ENCODE measurements around the gene CACNA1H.
A peak's percentile ranks its signal among the peaks of the same experiment; 100 is the strongest.

Gene CACNA1H

GRCh38 chr16:1152651-1153259 lies at the start of gene CACNA1H:
TSS of gene CACNA1H (plus strand) at chr16:1153106. CDS start at chr16:1153738, 632 bp downstream.
- Histone ChIP-seq H3K4me3 (ENCODE audit: low read depth in 1 of 2, low read length in 2 of 2) (peak within 1 kb of the TSS in 1 of 2 donors; percentile 42), H3K27me3 (ENCODE audit: low read depth, low read length) (peaks cover 7% of the 10 kb centered on the region), H3K27ac (ENCODE audit: low read length) (no peak within 1 kb of the TSS)

GRCh38 chr16:1103636-1103980 lies 49.3 kb upstream of the CACNA1H start:
- no peak overlapping the region for H3K27ac ChIP-seq (ENCODE audit: low read length)
- H3K4me1 ChIP-seq (ENCODE audit: control insufficient read depth in 1 of 2, insufficient read depth in 2 of 2, low read length in 2 of 2) = peaks cover 0 to 10% of the 10 kb centered on the region in 2 donors
- no peaks in the 10 kb centered on the region for H3K36me3 ChIP-seq (ENCODE audit: control insufficient read depth in 1 of 2, insufficient read depth in 2 of 2, low read length in 2 of 2)
- no peaks in the 10 kb centered on the region for H3K9me3 ChIP-seq (ENCODE audit: control insufficient read depth in 1 of 2, low read length in 2 of 2)
- H3K27me3 ChIP-seq (ENCODE audit: low read depth, low read length) = no peaks in the 10 kb centered on the region
- no peak overlapping the region for H3K4me3 ChIP-seq (ENCODE audit: low read depth in 1 of 2, low read length in 2 of 2)

More at GRCh38 chr16:1152651-1153259, at the start of gene CACNA1H:
- no peaks in the 10 kb centered on the region for H3K36me3 ChIP-seq (ENCODE audit: control insufficient read depth in 1 of 2, insufficient read depth in 2 of 2, low read length in 2 of 2)
- peaks cover 0 to 36% of the 10 kb centered on the region in 2 donors for H3K4me1 ChIP-seq (ENCODE audit: control insufficient read depth in 1 of 2, insufficient read depth in 2 of 2, low read length in 2 of 2)
- H3K9me3 ChIP-seq (ENCODE audit: control insufficient read depth in 1 of 2, low read length in 2 of 2) = no peaks in the 10 kb centered on the region

GRCh38 chr16:1105888-1106620 lies 46.9 kb upstream of the CACNA1H start:
- Histone ChIP-seq H3K27ac (ENCODE audit: low read length) (no peak overlapping the region), H3K4me3 (ENCODE audit: low read depth in 1 of 2, low read length in 2 of 2) (no peak overlapping the region), H3K4me1 (ENCODE audit: control insufficient read depth in 1 of 2, insufficient read depth in 2 of 2, low read length in 2 of 2) (peaks cover 0 to 18% of the 10 kb centered on the region in 2 donors), H3K9me3 (ENCODE audit: control insufficient read depth in 1 of 2, low read length in 2 of 2) (no peaks in the 10 kb centered on the region), H3K36me3 (ENCODE audit: control insufficient read depth in 1 of 2, insufficient read depth in 2 of 2, low read length in 2 of 2) (no peaks in the 10 kb centered on the region), H3K27me3 (ENCODE audit: low read depth, low read length) (no peaks in the 10 kb centered on the region)

GRCh38 chr16:1106659-1107058 lies 46.2 kb upstream of the CACNA1H start:
- H3K27ac ChIP-seq (ENCODE audit: low read length) = no peak overlapping the region
- H3K4me1 ChIP-seq (ENCODE audit: control insufficient read depth in 1 of 2, insufficient read depth in 2 of 2, low read length in 2 of 2) = peaks cover 0 to 18% of the 10 kb centered on the region in 2 donors
- no peaks in the 10 kb centered on the region for H3K9me3 ChIP-seq (ENCODE audit: control insufficient read depth in 1 of 2, low read length in 2 of 2)
- H3K36me3 ChIP-seq (ENCODE audit: control insufficient read depth in 1 of 2, insufficient read depth in 2 of 2, low read length in 2 of 2) = no peaks in the 10 kb centered on the region
- no peaks in the 10 kb centered on the region for H3K27me3 ChIP-seq (ENCODE audit: low read depth, low read length)
- H3K4me3 ChIP-seq (ENCODE audit: low read depth in 1 of 2, low read length in 2 of 2) = no peak overlapping the region

- Histone ChIP-seq H3K36me3 (ENCODE audit: control insufficient read depth in 1 of 2, insufficient read depth in 2 of 2, low read length in 2 of 2) (no peaks in the 10 kb centered on the region), H3K9me3 (ENCODE audit: control insufficient read depth in 1 of 2, low read length in 2 of 2) (no peaks in the 10 kb centered on the region), H3K27me3 (ENCODE audit: low read depth, low read length) (no peaks in the 10 kb centered on the region), H3K27ac (ENCODE audit: low read length) (no peak overlapping the region), H3K4me1 (ENCODE audit: control insufficient read depth in 1 of 2, insufficient read depth in 2 of 2, low read length in 2 of 2) (peaks cover 0 to 18% of the 10 kb centered on the region in 2 donors), H3K4me3 (ENCODE audit: low read depth in 1 of 2, low read length in 2 of 2) (no peak overlapping the region)
Observed at GRCh38 chr16:1107141-1107540, 45.8 kb upstream of the CACNA1H start.

- Histone ChIP-seq H3K27me3 (ENCODE audit: low read depth, low read length) (no peaks in the 10 kb centered on the region), H3K4me3 (ENCODE audit: low read depth in 1 of 2, low read length in 2 of 2) (no peak overlapping the region), H3K9me3 (ENCODE audit: control insufficient read depth in 1 of 2, low read length in 2 of 2) (no peaks in the 10 kb centered on the region), H3K36me3 (ENCODE audit: control insufficient read depth in 1 of 2, insufficient read depth in 2 of 2, low read length in 2 of 2) (no peaks in the 10 kb centered on the region), H3K4me1 (ENCODE audit: control insufficient read depth in 1 of 2, insufficient read depth in 2 of 2, low read length in 2 of 2) (peaks cover 0 to 18% of the 10 kb centered on the region in 2 donors), H3K27ac (ENCODE audit: low read length) (no peak overlapping the region)
Observed at GRCh38 chr16:1107731-1108130, 45.2 kb upstream of the CACNA1H start.

- H3K27ac ChIP-seq (ENCODE audit: low read length) = no peak overlapping the region
- H3K4me1 ChIP-seq (ENCODE audit: control insufficient read depth in 1 of 2, insufficient read depth in 2 of 2, low read length in 2 of 2) = peaks cover 0 to 14% of the 10 kb centered on the region in 2 donors
- H3K27me3 ChIP-seq (ENCODE audit: low read depth, low read length) = no peaks in the 10 kb centered on the region
- no peaks in the 10 kb centered on the region for H3K36me3 ChIP-seq (ENCODE audit: control insufficient read depth in 1 of 2, insufficient read depth in 2 of 2, low read length in 2 of 2)
- no peaks in the 10 kb centered on the region for H3K9me3 ChIP-seq (ENCODE audit: control insufficient read depth in 1 of 2, low read length in 2 of 2)
- no peak overlapping the region for H3K4me3 ChIP-seq (ENCODE audit: low read depth in 1 of 2, low read length in 2 of 2)
Observed at GRCh38 chr16:1108299-1109252, 44.3 kb upstream of the CACNA1H start.

GRCh38 chr16:1109648-1110047 lies 43.3 kb upstream of the CACNA1H start:
- Histone ChIP-seq H3K4me3 (ENCODE audit: low read depth in 1 of 2, low read length in 2 of 2) (no peak overlapping the region), H3K4me1 (ENCODE audit: control insufficient read depth in 1 of 2, insufficient read depth in 2 of 2, low read length in 2 of 2) (peaks cover 0 to 14% of the 10 kb centered on the region in 2 donors), H3K27me3 (ENCODE audit: low read depth, low read length) (no peaks in the 10 kb centered on the region), H3K36me3 (ENCODE audit: control insufficient read depth in 1 of 2, insufficient read depth in 2 of 2, low read length in 2 of 2) (no peaks in the 10 kb centered on the region), H3K27ac (ENCODE audit: low read length) (no peak overlapping the region), H3K9me3 (ENCODE audit: control insufficient read depth in 1 of 2, low read length in 2 of 2) (no peaks in the 10 kb centered on the region)

GRCh38 chr16:1112506-1113184 lies 40.3 kb upstream of the CACNA1H start:
- H3K27me3 ChIP-seq (ENCODE audit: low read depth, low read length) = no peaks in the 10 kb centered on the region
- no peak overlapping the region for H3K4me3 ChIP-seq (ENCODE audit: low read depth in 1 of 2, low read length in 2 of 2)
- no peaks in the 10 kb centered on the region for H3K36me3 ChIP-seq (ENCODE audit: control insufficient read depth in 1 of 2, insufficient read depth in 2 of 2, low read length in 2 of 2)
- H3K9me3 ChIP-seq (ENCODE audit: control insufficient read depth in 1 of 2, low read length in 2 of 2) = no peaks in the 10 kb centered on the region
- no peak overlapping the region for H3K27ac ChIP-seq (ENCODE audit: low read length)
- peaks cover 0 to 11% of the 10 kb centered on the region in 2 donors for H3K4me1 ChIP-seq (ENCODE audit: control insufficient read depth in 1 of 2, insufficient read depth in 2 of 2, low read length in 2 of 2)

GRCh38 chr16:1113489-1113888 lies 39.4 kb upstream of the CACNA1H start:
- H3K4me1 ChIP-seq (ENCODE audit: control insufficient read depth in 1 of 2, insufficient read depth in 2 of 2, low read length in 2 of 2) = peaks cover 0 to 10% of the 10 kb centered on the region in 2 donors
- H3K36me3 ChIP-seq (ENCODE audit: control insufficient read depth in 1 of 2, insufficient read depth in 2 of 2, low read length in 2 of 2) = no peaks in the 10 kb centered on the region
- no peaks in the 10 kb centered on the region for H3K27me3 ChIP-seq (ENCODE audit: low read depth, low read length)
- H3K4me3 ChIP-seq (ENCODE audit: low read depth in 1 of 2, low read length in 2 of 2) = no peak overlapping the region
- no peaks in the 10 kb centered on the region for H3K9me3 ChIP-seq (ENCODE audit: control insufficient read depth in 1 of 2, low read length in 2 of 2)
- no peak overlapping the region for H3K27ac ChIP-seq (ENCODE audit: low read length)

All from muscle layer of duodenum (tissue), 2 donors.